Neural cell (in vitro differentiated cells): ENCODE measurements around the gene WDR37.

ENCODE experiments used
- EP300 ChIP-seq: fragments of 450-650 bp; conservative IDR thresholded peaks from 2 replicates; pipeline ENCODE4 v1.6.1; 2014; ENCODE audit warnings: antibody characterized with exemption, mild to moderate bottlenecking, moderate library complexity; ENCODE audit not compliant: poor library complexity, severe bottlenecking
- EZH2 ChIP-seq: fragments of 200-600, 300-800 bp; shearing (Covaris generic), sonication (generic); IDR thresholded peaks from 2 replicates; pipeline ENCODE4 v1.6.1; 2014; ENCODE audit warnings: antibody characterized with exemption, low read length, borderline replicate concordance, mild to moderate bottlenecking; ENCODE audit not compliant: insufficient read depth, poor library complexity, severe bottlenecking
- MXI1 ChIP-seq: fragments of 450-650 bp; conservative IDR thresholded peaks from 2 replicates; pipeline ENCODE4 v1.6.1; 2014; ENCODE audit warnings: antibody characterized with exemption, mild to moderate bottlenecking; ENCODE audit not compliant: poor library complexity, severe bottlenecking
- TAF1 ChIP-seq: IDR thresholded peaks from 2 replicates; pipeline ENCODE4 v1.6.1; 2012; ENCODE audit warnings: low read depth
- TF ChIP-seq, protein P1 (sequence below): fragments of 450-650 bp; IDR thresholded peaks from 2 replicates; pipeline ENCODE4 v1.5.1; 2014; ENCODE audit warnings: antibody characterized with exemption, mild to moderate bottlenecking, moderate library complexity; ENCODE audit not compliant: poor library complexity, severe bottlenecking
- TF ChIP-seq, protein P2 (sequence below): IDR thresholded peaks from 2 replicates; pipeline ENCODE4 v1.6.1; 2012; ENCODE audit warnings: borderline replicate concordance

DNA sequence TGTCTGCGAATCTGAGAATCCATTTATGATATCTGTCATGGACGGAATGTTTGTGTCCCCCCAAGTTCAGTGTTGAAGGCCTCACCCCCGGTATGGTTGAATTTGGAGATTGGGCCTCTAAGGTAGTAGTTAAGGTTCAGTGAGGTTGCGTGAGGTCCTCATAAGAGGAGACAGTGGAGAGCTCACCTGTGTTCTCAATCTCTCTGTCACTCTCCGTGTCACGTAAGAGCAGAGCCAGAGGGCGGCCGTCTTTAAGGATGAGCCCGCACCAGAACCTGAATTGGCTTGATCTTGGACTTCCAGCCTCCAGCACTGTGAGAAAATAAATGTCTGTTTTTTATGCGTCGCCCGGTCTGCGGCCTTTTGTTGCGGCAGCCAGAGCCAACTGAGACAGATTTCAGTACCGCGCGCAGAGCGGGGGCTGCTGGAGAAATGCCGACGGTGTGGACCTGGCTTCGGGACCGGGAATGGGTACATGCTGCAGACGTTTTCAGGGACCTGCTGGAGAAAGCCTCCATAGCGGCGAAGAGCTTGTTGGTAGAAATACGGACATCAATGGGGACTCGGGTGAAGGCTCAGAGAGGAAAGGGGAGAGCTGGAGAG is 40.2 kb downstream of the WDR37 start:
- TF ChIP-seq, protein P1, sequence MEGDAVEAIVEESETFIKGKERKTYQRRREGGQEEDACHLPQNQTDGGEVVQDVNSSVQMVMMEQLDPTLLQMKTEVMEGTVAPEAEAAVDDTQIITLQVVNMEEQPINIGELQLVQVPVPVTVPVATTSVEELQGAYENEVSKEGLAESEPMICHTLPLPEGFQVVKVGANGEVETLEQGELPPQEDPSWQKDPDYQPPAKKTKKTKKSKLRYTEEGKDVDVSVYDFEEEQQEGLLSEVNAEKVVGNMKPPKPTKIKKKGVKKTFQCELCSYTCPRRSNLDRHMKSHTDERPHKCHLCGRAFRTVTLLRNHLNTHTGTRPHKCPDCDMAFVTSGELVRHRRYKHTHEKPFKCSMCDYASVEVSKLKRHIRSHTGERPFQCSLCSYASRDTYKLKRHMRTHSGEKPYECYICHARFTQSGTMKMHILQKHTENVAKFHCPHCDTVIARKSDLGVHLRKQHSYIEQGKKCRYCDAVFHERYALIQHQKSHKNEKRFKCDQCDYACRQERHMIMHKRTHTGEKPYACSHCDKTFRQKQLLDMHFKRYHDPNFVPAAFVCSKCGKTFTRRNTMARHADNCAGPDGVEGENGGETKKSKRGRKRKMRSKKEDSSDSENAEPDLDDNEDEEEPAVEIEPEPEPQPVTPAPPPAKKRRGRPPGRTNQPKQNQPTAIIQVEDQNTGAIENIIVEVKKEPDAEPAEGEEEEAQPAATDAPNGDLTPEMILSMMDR: no peak
- no peak for TF ChIP-seq TAF1
- TF ChIP-seq, protein P2, sequence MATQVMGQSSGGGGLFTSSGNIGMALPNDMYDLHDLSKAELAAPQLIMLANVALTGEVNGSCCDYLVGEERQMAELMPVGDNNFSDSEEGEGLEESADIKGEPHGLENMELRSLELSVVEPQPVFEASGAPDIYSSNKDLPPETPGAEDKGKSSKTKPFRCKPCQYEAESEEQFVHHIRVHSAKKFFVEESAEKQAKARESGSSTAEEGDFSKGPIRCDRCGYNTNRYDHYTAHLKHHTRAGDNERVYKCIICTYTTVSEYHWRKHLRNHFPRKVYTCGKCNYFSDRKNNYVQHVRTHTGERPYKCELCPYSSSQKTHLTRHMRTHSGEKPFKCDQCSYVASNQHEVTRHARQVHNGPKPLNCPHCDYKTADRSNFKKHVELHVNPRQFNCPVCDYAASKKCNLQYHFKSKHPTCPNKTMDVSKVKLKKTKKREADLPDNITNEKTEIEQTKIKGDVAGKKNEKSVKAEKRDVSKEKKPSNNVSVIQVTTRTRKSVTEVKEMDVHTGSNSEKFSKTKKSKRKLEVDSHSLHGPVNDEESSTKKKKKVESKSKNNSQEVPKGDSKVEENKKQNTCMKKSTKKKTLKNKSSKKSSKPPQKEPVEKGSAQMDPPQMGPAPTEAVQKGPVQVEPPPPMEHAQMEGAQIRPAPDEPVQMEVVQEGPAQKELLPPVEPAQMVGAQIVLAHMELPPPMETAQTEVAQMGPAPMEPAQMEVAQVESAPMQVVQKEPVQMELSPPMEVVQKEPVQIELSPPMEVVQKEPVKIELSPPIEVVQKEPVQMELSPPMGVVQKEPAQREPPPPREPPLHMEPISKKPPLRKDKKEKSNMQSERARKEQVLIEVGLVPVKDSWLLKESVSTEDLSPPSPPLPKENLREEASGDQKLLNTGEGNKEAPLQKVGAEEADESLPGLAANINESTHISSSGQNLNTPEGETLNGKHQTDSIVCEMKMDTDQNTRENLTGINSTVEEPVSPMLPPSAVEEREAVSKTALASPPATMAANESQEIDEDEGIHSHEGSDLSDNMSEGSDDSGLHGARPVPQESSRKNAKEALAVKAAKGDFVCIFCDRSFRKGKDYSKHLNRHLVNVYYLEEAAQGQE: no peak
- TF ChIP-seq EP300: no peak
- no peak for TF ChIP-seq MXI1
- no peak for TF ChIP-seq EZH2
